HTERT RPE-1 (cell line): Measurements from ENCODE around the gene VWA5B2.

ENCODE experiments used
- in situ Hi-C: fragments of 300-500 bp; cut with MboI; formaldehyde crosslinking; loops from 4 replicates; pipeline ENCODE4 v1.14.3; 2020; ENCODE audit warnings: low sequenced_read_pairs

The VWA5B2 gene

GRCh38 chr3:184229394-184230080 is at the start of gene VWA5B2:
VWA5B2 (plus strand) TSS chr3:184229585; CDS start chr3:184230529, 944 bp downstream.
- in situ Hi-C loops = no loop called here

DNA sequence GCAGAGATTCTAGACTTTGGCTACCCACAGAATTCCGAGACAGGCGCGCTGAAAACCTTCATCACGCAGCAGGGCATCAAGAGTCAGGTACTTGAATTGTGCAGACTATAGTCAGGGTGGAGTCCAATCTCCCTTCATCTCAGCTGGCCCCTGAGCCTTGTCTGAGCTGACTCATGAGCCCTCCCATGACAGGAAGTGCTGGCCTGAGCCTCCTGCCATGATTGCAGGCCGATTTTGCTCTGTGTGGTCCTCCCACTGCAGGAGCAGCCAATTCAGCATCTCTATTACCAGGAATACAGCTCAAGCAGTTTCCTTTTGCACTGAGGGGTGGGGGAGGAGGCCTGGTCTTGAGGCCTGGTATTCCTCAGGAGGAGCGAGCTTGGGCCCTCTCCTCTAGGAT is 49.2 kb upstream of the VWA5B2 start:
- in situ Hi-C loops = no loop called here

DNA sequence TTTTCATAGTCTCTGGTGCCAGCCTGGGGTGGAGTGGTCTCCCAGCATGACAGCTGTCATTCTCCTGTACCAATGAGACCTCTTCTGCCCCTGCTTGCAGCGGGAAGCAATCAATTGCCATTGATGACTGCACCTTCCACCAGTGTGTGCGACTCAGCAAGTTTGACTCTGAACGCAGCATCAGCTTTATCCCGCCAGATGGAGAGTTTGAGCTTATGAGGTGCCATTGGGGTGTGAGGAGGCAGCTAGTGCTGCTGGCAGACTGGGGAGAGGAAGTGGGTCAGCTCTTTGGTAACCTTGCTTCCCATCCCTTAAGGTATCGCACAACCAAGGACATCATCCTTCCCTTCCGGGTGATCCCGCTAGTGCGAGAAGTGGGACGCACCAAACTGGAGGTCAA is 47.8 kb upstream of the VWA5B2 start:
- in situ Hi-C loops = no loop called here

GRCh38 chr3:184183679-184184078 is 45.7 kb upstream of the VWA5B2 start:
- in situ Hi-C loops = no loop called here

DNA sequence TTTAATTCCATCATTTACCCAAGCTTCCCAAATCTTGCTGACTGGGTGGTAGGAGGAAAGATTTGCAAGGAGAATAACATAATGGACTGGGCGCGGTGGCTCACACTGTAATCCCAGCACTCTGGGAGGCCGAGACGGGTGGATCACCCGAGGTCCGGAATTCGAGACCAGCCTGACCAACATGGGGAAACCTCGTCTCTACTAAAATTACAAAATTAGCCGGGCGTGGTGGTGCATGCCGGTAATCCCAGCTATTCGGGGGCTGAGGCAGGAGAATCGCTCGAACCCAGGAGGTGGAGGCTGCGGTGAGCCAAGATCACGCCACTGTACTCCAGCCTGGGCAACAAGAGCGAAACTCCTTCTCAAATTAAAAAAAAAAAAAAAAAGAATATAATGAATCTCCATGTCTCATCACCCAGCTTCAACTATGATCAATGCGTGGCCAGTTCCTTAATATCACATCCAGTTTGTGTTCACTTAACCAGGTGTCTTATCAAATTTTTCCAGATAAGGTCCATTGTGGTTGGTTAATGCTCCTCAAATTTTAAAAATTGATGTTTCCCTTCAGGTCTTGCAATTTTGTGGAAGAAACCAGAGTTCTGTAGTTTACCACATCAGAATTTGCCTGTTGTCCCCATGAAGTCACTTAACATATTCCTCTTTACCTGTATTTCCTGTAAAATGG is 44.7 kb upstream of the VWA5B2 start:
- in situ Hi-C loops = no loop called here

GRCh38 chr3:184185461-184186183 is 43.8 kb upstream of the VWA5B2 start:
- in situ Hi-C loops = no loop called here

- in situ Hi-C loops = no loop called here
Measured at GRCh38 chr3:184186184-184186901, 43.0 kb upstream of the VWA5B2 start, which contains the start of gene ABCF3. ABCF3 (plus strand) TSS chr3:184186199; CDS start chr3:184186208, 9 bp downstream.

- in situ Hi-C loops = no loop called here
Measured at GRCh38 chr3:184186902-184187207, 42.5 kb upstream of the VWA5B2 start.

- in situ Hi-C loops = no loop called here
Measured at GRCh38 chr3:184188080-184188479, 41.3 kb upstream of the VWA5B2 start.

DNA sequence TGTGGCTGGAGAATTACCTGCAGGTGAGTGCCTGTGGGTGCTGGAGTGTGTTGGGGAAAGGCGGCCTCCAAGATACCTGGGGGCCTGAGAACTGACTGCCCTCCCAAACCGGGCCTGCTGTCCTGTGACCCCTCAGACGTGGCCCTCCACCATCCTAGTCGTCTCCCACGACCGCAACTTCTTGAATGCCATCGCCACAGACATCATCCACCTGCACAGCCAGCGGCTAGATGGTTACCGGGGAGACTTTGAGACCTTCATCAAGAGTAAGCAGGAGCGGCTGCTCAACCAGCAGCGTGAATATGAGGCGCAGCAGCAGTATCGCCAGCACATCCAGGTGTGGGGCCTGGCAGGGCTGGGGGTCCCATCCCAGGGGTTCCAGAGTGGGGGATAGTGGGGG is 40.0 kb upstream of the VWA5B2 start:
- in situ Hi-C loops = no loop called here

DNA sequence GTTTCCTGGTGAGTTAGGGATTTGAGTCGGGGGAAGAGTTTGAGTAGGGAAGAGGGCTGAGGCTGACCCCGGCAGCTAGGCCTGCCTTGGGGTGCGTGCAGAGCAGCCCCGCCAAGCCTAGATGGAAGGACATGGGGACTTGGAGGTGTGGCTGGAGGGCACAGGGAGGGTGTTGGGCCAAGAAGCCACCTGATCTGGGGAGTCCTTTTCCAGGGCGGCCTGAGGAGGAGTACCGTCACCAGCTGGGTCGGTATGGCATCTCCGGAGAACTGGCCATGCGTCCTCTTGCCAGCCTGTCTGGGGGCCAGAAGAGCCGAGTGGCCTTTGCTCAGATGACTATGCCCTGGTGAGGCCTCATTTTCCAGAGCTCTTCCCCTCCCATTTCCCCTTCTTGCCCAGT is 36.5 kb upstream of the VWA5B2 start:
- in situ Hi-C loops = no loop called here

DNA sequence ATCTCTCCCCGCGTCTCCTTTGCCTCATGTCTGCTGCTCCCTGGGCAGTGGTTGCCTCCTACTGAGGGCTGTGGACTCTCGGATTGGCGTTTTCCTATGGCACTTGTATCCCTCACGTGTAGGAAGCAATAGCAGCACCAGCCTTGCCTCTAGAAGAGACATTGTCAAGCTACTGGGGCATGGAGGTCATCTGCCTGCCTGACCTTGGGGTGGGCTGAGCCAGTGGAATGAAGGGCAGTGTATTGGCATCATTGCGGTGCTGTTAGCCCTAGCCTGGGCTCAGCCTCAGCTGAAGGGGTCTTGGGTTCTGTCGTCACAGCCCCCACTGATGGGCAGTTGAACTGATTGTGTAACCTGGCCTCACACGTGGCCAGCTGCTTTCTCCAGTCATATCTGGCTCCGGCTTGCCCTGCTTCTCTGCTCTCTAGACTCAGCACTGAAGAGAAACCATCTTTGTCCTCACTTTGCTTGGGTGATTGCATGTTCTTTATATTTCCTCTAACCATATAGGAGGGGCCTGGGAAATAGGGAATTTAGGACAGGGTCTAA is 35.3 kb upstream of the VWA5B2 start:
- in situ Hi-C loops = no loop called here

DNA sequence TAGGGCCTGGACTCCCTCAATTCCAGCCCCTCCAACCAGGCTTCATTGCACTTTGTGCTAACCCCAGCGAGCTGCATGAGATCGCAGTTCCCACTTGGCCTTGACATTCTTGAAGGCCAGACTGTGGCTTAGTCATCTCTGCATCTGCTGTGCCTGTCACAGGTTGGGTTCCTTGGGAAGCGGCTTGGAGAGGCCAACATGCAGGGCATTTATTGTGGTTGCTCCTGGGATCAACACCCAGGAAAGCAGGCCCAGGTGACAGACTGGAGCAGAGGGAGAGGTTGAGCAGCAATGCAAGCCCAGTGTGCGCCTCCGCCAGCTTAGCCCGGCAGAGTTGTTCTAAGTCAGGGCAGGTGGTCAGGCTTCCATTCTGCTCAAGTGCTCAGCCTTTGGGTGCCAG is 32.8 kb upstream of the VWA5B2 start:
- in situ Hi-C loops = no loop called here

DNA sequence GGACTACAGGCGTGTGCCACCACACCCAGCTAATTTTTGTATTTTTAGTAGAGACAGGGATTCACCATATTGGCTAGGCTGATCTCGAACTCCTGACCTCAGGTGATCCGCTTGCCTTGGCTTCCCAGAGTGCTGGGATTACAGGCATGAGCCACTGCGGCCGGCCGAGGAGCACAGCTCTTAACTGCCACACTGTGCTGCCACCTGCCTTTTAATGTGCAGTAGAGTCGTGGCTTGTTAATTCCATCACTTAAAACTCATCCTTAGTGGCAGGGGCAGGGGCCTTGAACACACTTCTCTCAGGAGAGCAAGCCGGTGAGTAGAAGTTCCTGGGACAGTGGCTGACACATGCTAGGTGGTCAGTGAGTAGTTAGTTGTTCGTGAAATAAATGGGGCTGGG is 30.9 kb upstream of the VWA5B2 start:
- in situ Hi-C loops = no loop called here

- in situ Hi-C loops = no loop called here
Measured at GRCh38 chr3:184200825-184201224, 28.6 kb upstream of the VWA5B2 start.

- in situ Hi-C loops = no loop called here
Measured at GRCh38 chr3:184203526-184203925, 25.9 kb upstream of the VWA5B2 start.

- in situ Hi-C loops = no loop called here
Measured at GRCh38 chr3:184209146-184209923, 20.1 kb upstream of the VWA5B2 start.

DNA sequence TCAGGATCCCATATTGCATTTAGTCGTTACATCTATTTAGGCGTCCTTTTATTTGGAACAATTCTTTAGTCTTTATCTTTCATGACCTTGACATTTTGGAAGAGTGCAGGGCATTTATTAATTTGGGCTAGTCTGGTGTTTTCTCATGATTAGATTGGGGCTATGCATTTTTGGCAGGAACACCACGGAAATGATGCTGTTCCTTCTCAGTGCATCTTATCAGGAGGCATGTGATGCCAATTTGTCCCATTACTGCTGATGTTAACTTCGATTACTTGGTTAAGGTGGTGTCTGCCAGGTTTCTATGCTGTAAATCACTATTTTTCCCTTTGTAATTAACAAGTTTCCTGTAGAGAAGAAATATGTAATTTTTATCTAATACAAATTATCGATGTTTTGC is 18.1 kb upstream of the VWA5B2 start:
- in situ Hi-C loops = no loop called here

DNA sequence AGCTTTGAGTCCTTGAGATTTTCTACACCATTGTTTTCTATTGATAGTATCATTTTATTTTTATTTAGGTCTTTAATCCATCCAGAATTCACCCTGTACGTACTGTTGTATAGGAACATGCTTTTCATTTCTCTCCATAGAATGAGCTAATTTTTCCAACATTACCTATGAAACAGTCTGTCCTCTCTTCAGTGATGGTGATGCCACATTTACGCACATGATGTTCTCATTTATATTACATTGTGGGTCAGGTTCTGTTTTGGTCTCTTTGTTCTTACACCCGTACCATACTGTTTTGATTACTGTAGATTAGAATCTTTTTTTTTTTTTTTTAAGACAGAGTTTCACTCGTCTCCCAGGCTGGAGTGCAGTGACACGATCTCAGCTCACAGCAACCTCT is 17.7 kb upstream of the VWA5B2 start:
- in situ Hi-C loops = no loop called here

- in situ Hi-C loops = no loop called here
Measured at GRCh38 chr3:184218814-184219213, 10.6 kb upstream of the VWA5B2 start.
